ENCODE results near the gene GSTCD.

DNA sequence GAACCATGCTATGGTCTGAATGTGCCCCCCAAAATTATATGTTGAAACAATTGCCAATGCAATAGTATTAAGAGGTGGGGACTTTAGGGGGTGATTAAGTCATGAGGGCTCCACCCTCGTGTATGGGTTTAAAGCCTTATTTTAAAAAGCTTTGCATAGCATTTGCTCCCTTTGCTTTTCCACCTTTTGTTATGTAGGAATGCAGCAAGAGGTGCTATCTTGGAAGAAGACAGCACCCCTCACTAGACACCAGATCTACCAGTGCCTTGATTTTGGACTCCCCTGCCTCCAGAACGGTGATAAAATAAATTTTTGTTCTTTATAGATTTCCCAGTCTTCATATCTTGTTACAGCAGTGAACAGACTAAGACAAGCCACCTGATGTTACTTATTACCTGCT lies 163.4 kb downstream of the GSTCD start:
- TF ChIP-seq, protein P1, sequence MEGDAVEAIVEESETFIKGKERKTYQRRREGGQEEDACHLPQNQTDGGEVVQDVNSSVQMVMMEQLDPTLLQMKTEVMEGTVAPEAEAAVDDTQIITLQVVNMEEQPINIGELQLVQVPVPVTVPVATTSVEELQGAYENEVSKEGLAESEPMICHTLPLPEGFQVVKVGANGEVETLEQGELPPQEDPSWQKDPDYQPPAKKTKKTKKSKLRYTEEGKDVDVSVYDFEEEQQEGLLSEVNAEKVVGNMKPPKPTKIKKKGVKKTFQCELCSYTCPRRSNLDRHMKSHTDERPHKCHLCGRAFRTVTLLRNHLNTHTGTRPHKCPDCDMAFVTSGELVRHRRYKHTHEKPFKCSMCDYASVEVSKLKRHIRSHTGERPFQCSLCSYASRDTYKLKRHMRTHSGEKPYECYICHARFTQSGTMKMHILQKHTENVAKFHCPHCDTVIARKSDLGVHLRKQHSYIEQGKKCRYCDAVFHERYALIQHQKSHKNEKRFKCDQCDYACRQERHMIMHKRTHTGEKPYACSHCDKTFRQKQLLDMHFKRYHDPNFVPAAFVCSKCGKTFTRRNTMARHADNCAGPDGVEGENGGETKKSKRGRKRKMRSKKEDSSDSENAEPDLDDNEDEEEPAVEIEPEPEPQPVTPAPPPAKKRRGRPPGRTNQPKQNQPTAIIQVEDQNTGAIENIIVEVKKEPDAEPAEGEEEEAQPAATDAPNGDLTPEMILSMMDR (IDR thresholded peaks at IDR 0.05 in 8 of 11, conservative IDR thresholded peaks at IDR 0.05 in 3 of 11), result no peak
- TF ChIP-seq POLR2AphosphoS5 (IDR thresholded peaks at IDR 0.05), result no peak
- no peak for TF ChIP-seq POLR2A (IDR thresholded peaks at IDR 0.05)
